NCI-H82 treated with DMSO at 0.1 percent for 48 hours (cell line): Measurements from ENCODE around the gene SLC23A3.

Experiments used
- DNase-seq: peaks from one replicate; lab custom pipeline; 2025; ENCODE audit not compliant: unreplicated experiment; lab: John Stamatoyannopoulos, UW

Gene SLC23A3

GRCh38 chr2:219116776-219117646 is 52.8 kb downstream of the SLC23A3 start:
- no peak for DNase-seq

GRCh38 chr2:219112651-219113338 is 57.0 kb downstream of the SLC23A3 start:
- no peak for DNase-seq

GRCh38 chr2:219112062-219112406 is 57.8 kb downstream of the SLC23A3 start:
- no peak for DNase-seq
